Hepatocyte (in vitro differentiated cells): ENCODE data around the gene CTXN3. TPM values are rescaled to one million over a fixed set of nuclear protein-coding genes. Genes with fewer than 3 reads are reported as not detected.

Experiments
- DNase-seq: peaks from one replicate; pipeline ENCODE4 v3.0.0-alpha.2; 2016; ENCODE audit warnings: low spot score
- H2AFZ ChIP-seq: fragments of 200-600 bp; sonication (generic); 2 replicates; pipeline ENCODE4 v1.6.0; 2016; ENCODE audit warnings: antibody characterized with exemption, mild to moderate bottlenecking
- H3K27ac ChIP-seq: fragments of 200-600 bp; sonication (generic); 2 replicates; pipeline ENCODE4 v1.5.1; 2016; ENCODE audit warnings: mild to moderate bottlenecking
- H3K27me3 ChIP-seq: fragments of 200-600 bp; sonication (generic); 2 replicates; pipeline ENCODE4 v1.6.1; 2016
- H3K36me3 ChIP-seq: fragments of 200-600 bp; sonication (generic); replicated peaks from 2 replicates; pipeline ENCODE4 v1.5.1; 2016; ENCODE audit warnings: low read depth; ENCODE audit not compliant: insufficient read depth
- H3K4me1 ChIP-seq: fragments of 200-600 bp; sonication (generic); 2 replicates; pipeline ENCODE4 v1.5.1; 2016; ENCODE audit warnings: mild to moderate bottlenecking, moderate library complexity; ENCODE audit not compliant: insufficient read depth
- H3K4me2 ChIP-seq: fragments of 200-600 bp; sonication (generic); 2 replicates; pipeline ENCODE4 v1.6.0; 2016
- H3K4me3 ChIP-seq: fragments of 200-600 bp; sonication (generic); 2 replicates; pipeline ENCODE4 v1.5.1; 2016; ENCODE audit warnings: mild to moderate bottlenecking
- H3K79me2 ChIP-seq: fragments of 200-600 bp; sonication (generic); 2 replicates; pipeline ENCODE4 v1.6.0; 2017; ENCODE audit warnings: mild to moderate bottlenecking
- H3K9me2 ChIP-seq: fragments of 200-600 bp; sonication (generic); replicated peaks from 2 replicates; pipeline ENCODE4 v1.6.0; 2017; ENCODE audit warnings: mild to moderate bottlenecking; ENCODE audit not compliant: insufficient read depth
- H3K9me3 ChIP-seq: fragments of 200-600 bp; sonication (generic); 2 replicates; pipeline ENCODE4 v1.5.1; 2016; ENCODE audit warnings: low read depth, mild to moderate bottlenecking
- H4K20me1 ChIP-seq: fragments of 200-600 bp; sonication (generic); 2 replicates; pipeline ENCODE4 v1.6.0; 2016; ENCODE audit warnings: mild to moderate bottlenecking; ENCODE audit not compliant: insufficient read depth, poor library complexity, severe bottlenecking
- EZH2 ChIP-seq: fragments of 200-600 bp; sonication (generic); IDR thresholded peaks from 2 replicates; pipeline ENCODE4 v1.6.1; 2016; ENCODE audit warnings: antibody characterized with exemption, mild to moderate bottlenecking, borderline replicate concordance
- EZH2phosphoT487 ChIP-seq: fragments of 200-600 bp; sonication (generic); IDR thresholded peaks from one replicate; pipeline ENCODE4 v1.6.1; 2018; ENCODE audit warnings: antibody characterized with exemption, mild to moderate bottlenecking, low read depth, moderate library complexity; ENCODE audit not compliant: unreplicated experiment, severe bottlenecking
- WGBS: methylation state at CpG from one replicate; pipeline ENCODE4 v1.1.6; 2016; ENCODE audit warnings: low lambda C conversion rate; ENCODE audit errors: missing lambda C conversion rate; 5-methylcytosine and 5-hydroxymethylcytosine counted together
- polyA plus RNA-seq: library from polyadenylated mRNA; unstranded; fragments of >200 nt; fragmentation: Nextera tagmentation; extraction: Ambion mirVana; gene quantifications from 2 replicates; pipeline ENCODE4 v1.2.1, GENCODE V29; 2016
- total RNA-seq: library from RNA; depleted of rRNA; stranded (reverse); fragments of >200 nt; gene quantifications from 2 replicates; pipeline ENCODE4 v1.2.3, GENCODE V29; 2014
- TF ChIP-seq, protein P1 (sequence below): fragments of 200-600 bp; sonication (generic); IDR thresholded peaks from 2 replicates; pipeline ENCODE4 v1.5.1; 2016; ENCODE audit warnings: antibody characterized with exemption, mild to moderate bottlenecking; ENCODE audit not compliant: poor library complexity

Gene CTXN3
- total and polyA plus RNA-seq, 2 experiments from 2014 or later: not detected

DNA sequence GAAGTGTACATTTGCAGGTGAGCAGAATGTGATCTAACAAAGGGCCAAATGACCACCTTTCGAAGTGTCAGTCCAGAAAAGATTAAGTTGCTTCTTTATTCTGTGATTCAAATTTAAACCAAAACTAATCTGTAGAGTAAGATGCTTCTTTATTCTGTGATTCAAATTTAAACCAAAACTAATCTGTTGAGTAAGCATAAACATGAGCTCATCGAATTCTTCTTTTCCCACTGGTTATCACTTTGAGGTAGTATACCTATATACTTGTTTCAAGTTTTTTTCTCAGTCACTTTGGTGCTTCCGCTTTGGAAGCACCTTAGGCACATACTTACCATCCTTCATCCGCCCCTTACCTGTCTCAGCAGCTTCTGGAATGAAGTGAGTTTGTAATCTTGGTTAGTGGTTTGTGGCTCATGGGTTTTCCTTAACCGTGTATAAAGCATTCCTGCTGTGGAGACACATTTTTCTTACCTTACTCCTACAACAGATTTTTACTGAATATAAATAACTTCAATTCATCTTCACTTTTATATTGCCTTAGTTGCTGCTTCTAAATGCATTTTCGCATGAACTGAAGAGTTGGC, 40.7 kb upstream of the CTXN3 start:
- Histone ChIP-seq H3K27ac (no peak overlapping the region), H4K20me1 (no peaks in the 10 kb centered on the region)
- TF ChIP-seq EZH2 (no peak), EZH2phosphoT487 (no peak)
- TF ChIP-seq, protein P1, sequence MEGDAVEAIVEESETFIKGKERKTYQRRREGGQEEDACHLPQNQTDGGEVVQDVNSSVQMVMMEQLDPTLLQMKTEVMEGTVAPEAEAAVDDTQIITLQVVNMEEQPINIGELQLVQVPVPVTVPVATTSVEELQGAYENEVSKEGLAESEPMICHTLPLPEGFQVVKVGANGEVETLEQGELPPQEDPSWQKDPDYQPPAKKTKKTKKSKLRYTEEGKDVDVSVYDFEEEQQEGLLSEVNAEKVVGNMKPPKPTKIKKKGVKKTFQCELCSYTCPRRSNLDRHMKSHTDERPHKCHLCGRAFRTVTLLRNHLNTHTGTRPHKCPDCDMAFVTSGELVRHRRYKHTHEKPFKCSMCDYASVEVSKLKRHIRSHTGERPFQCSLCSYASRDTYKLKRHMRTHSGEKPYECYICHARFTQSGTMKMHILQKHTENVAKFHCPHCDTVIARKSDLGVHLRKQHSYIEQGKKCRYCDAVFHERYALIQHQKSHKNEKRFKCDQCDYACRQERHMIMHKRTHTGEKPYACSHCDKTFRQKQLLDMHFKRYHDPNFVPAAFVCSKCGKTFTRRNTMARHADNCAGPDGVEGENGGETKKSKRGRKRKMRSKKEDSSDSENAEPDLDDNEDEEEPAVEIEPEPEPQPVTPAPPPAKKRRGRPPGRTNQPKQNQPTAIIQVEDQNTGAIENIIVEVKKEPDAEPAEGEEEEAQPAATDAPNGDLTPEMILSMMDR: no peak

DNA sequence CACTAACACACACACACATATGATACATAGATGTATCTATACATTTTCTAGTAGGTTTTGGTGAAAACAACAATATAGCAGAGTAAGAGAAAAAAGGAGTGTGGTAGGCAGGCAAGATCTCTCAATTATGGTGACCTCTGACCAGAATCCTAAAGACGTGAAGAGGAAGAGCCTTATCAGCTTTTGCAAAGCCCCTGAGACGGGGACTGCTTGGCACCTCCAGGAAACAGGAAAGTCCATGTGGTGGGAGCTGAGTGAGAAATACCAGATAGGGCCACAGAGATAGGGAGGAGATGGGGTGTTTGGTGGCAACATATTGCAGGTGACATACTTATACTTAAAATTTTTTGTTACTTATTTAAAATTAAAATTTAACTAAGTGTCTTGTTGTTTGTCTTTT, 39.9 kb upstream of the CTXN3 start:
- Histone ChIP-seq H3K79me2 (no peaks in the 10 kb centered on the region), H3K27ac (no peak overlapping the region), H3K4me3 (no peak overlapping the region), H3K4me1 (no peaks in the 10 kb centered on the region), H3K9me2 (no peaks in the 10 kb centered on the region), H4K20me1 (no peaks in the 10 kb centered on the region), H3K36me3 (no peaks in the 10 kb centered on the region), H3K9me3 (no peaks in the 10 kb centered on the region), H3K27me3 (no peaks in the 10 kb centered on the region), H3K4me2 (no peak overlapping the region), H2AFZ (no peak overlapping the region)
- WGBS: 23% methylated on average over 2 of the region's 2 CpGs
- DNase-seq: no peak
- no peak for TF ChIP-seq EZH2
- TF ChIP-seq EZH2phosphoT487: no peak
- TF ChIP-seq, protein P1: no peak

More for the DNA sequence above, 40.7 kb upstream of the CTXN3 start:
- Histone ChIP-seq H3K9me3 (no peaks in the 10 kb centered on the region), H3K4me2 (no peak overlapping the region), H3K27me3 (no peaks in the 10 kb centered on the region), H2AFZ (no peak overlapping the region), H3K4me1 (no peaks in the 10 kb centered on the region), H3K9me2 (no peaks in the 10 kb centered on the region), H3K79me2 (no peaks in the 10 kb centered on the region), H3K36me3 (no peaks in the 10 kb centered on the region), H3K4me3 (no peak overlapping the region)
- DNase-seq: no peak
- 73% methylated on average over 6 of the region's 6 CpGs for WGBS

GRCh38 chr5:127609957-127610356, 38.9 kb upstream of the CTXN3 start:
- H3K4me3 ChIP-seq: no peak overlapping the region
- no peaks in the 10 kb centered on the region for H3K9me3 ChIP-seq
- no peaks in the 10 kb centered on the region for H3K4me1 ChIP-seq
- no peak for DNase-seq
- no peak for TF ChIP-seq EZH2phosphoT487
- no peak for TF ChIP-seq EZH2
- TF ChIP-seq, protein P1: no peak
- no peaks in the 10 kb centered on the region for H3K36me3 ChIP-seq
- no peaks in the 10 kb centered on the region for H3K27me3 ChIP-seq
- no peak overlapping the region for H3K4me2 ChIP-seq
- H3K79me2 ChIP-seq: no peaks in the 10 kb centered on the region
- 97% methylated on average over 2 of the region's 2 CpGs for WGBS
- no peaks in the 10 kb centered on the region for H4K20me1 ChIP-seq
- H2AFZ ChIP-seq: no peak overlapping the region
- no peak overlapping the region for H3K27ac ChIP-seq
- H3K9me2 ChIP-seq: no peaks in the 10 kb centered on the region
